HG03520 (cell line): ENCODE data around the gene KCNK7.

ENCODE experiments used
- ATAC-seq: cut with Tn5 transposase; IDR thresholded peaks from one replicate; pipeline ENCODE4 v1.9.1; 2021; ENCODE audit warnings: mild to moderate bottlenecking, moderate library complexity; ENCODE audit not compliant: unreplicated experiment

The KCNK7 gene

DNA sequence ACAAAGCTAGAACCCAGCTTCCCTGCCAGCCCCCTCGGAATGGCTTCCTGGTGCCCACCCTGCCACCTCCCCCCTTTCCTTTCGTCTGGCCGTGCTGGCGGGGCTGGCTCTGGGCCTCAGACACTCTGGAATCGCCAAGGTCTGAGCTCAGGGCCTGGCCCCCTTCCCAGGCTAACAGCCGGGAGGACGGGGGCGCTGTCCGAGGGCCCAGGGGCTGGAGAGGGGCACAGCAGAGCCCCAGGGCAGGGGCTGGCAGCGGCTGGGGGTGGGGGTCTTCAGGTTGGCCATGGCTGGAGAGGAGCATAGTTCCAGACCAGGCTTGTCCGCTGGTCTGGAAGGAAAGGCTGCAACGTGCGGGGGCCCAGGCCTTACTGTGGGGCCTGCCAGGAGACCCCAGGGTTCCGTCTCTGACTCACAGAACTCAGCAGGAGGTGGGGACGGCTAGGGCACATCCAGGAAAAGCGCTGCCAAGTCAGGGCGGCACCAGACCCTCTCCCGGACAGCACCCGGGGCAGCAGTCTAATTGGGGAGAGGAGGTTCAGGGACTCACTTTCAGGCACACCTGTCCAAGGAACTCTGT is 36.6 kb downstream of the KCNK7 start:
- ATAC-seq = no peak

GRCh38 chr11:65558002-65558929 is 37.3 kb downstream of the KCNK7 start, which contains the start of gene LTBP3:
Gene LTBP3 (minus strand): TSS chr11:65558359. CDS start chr11:65557959, 400 bp downstream.
- no peak for ATAC-seq

GRCh38 chr11:65557280-65558001 is 38.2 kb downstream of the KCNK7 start:
- no peak for ATAC-seq

DNA sequence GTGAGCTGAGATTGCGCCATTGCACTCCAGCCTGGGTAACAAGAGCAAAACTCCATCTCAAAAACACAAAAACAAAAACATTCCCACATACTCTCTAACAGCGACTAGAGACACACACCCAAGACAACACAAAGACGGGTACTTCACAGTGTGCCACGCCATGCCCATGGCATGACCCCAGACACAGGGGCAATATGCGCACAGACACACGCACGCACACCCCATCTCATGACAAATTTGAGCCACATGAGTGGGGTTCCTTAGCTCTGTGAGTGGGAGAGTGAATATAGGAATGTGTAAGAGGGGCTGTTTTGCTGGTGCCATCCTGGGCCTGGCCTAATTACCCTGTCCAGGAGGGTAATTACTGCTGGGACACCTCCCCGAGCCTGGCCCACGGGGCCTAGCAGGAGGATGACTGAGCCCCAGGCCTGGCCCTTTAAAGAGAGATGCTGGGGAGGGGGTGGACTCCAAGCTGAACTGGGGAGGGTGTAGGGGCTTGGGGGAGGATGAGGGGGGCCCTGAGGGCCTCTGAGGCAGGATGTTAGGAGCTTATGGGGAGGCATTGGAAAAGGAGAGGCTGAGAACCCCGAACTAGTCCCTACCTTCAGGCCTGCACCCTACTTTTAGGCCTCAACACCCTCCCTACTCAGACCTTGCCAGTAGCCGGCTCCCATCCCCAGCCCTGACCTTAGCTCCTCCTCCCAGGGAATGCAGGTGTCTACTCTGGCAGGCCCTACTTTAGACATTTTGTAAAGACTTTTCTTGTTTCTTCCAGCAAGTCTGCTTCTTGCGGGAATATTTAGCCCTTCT is 38.9 kb downstream of the KCNK7 start:
- no peak for ATAC-seq

GRCh38 chr11:65555693-65556231 is 39.8 kb downstream of the KCNK7 start:
- ATAC-seq = no peak

- ATAC-seq = no peak
Measured at GRCh38 chr11:65554842-65555430, 40.7 kb downstream of the KCNK7 start.

GRCh38 chr11:65554057-65554818 is 41.4 kb downstream of the KCNK7 start:
- no peak for ATAC-seq

- no peak for ATAC-seq
Measured at GRCh38 chr11:65553301-65554001, 42.1 kb downstream of the KCNK7 start.

- ATAC-seq = no peak
Measured at GRCh38 chr11:65552388-65552951, 43.1 kb downstream of the KCNK7 start.

- no peak for ATAC-seq
Measured at GRCh38 chr11:65551572-65552387, 43.8 kb downstream of the KCNK7 start.

DNA sequence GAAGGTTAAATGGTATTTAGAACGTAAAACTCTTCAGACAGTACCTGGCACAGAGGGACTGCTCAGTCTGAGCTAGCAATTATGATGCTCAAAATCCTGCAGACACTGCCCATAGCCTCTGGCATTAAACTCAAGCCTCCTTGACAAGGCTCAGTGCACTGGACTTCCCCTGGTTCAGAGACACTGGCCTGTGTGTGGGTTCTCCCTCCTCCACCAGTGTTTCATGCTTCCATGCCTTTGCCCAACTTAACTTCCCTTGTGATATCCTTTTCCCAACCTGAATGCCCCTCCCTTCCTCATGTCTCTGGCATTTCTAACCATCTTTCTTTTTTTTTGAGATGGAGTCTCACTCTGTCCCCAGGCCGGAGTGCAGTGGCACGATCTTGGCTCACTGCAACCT is 46.5 kb downstream of the KCNK7 start:
- no peak for ATAC-seq

- no peak for ATAC-seq
Measured at GRCh38 chr11:65548395-65548794, 47.2 kb downstream of the KCNK7 start.

DNA sequence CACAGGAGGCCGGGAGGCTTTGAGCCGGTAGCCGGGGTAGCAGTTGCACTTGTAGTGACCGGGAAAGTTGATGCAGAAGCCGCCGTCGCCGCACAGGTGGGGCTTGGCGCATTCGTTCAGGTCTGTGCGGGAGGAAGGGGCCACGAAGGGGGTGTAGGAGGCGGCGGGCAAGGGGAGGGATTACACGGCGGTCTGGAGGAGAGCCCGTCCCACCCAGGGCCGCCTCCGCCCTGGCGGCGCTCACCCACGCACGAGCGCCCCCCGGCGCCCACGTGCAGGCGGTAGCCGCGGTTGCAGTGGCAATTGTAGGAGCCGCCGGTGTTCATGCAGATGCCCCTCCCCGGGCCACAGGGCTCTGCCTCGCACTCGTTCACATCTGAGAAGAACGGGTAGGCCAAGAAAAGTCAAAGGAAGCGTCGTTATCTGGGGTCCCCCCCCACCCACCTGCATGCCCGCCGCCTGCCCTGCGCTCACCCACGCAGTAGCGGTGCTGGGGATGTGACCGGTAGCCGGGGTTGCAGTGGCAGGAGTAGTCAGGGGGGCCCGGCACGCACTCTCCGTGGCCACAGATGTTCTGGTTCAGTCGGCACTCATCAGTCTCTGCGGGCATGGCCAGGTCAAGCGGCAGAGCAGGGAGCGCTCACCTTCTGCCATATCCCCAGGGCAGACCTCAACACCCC is 48.0 kb downstream of the KCNK7 start:
- no peak for ATAC-seq

DNA sequence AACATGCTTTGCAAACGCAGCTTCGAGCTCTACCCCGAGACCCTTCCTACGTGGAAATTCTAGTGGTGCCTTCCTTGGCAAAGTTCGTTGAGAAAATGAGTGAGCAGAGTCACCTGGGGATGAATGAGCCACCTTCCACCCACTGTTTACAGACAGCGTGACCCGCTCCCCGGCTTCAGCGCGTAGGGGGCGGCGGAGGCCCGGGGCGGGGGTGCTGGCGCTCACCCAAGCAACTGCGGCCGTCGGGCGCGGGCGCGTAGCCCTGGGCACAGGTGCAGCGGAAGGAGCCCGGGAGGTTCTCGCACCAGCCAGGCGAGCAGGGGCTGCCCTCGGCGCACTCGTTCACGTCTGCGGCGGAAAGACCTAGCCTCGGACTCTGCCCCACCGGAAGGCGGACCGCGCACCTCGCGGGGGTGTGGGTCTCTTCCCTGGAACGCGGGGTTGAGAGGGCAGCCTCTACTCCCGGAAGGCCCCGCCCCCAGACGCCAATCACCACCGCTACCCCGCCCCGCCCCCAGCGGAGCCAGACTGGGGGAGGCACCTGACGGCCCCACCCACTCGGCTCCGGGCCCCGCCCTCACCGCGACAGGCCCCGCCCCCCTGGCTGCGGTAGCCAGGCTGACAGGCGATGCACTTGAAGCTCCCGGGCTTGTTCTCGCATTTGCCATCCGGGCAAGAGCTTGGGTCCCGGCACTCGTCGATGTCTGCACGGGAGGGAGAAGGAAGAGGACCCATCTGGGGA is 49.2 kb downstream of the KCNK7 start:
- peak; percentile 49 for ATAC-seq

GRCh38 chr11:65545853-65546216 is 49.8 kb downstream of the KCNK7 start:
- ATAC-seq = no peak
